GM23338 (cell line): Measurements from ENCODE around the gene ARHGEF16.

Experiments
- CREB1 ChIP-seq: fragments of 250-450 bp; sonication (Bioruptor Pico); IDR thresholded peaks from 2 replicates; pipeline ENCODE4 v1.5.0; 2020; ENCODE audit warnings: low read depth, mild to moderate bottlenecking, moderate library complexity
- EZH2 ChIP-seq: fragments of 200-600 bp; sonication (generic); IDR thresholded peaks from one replicate; pipeline ENCODE4 v1.8.0; 2017; ENCODE audit warnings: antibody characterized with exemption, mild to moderate bottlenecking, low read depth; ENCODE audit not compliant: unreplicated experiment
- EZH2phosphoT487 ChIP-seq: fragments of 200-600 bp; sonication (generic); IDR thresholded peaks from one replicate; pipeline ENCODE4 v1.8.1; 2018; ENCODE audit warnings: antibody characterized with exemption; ENCODE audit not compliant: unreplicated experiment
- JUNB ChIP-seq: IDR thresholded peaks from one replicate; pipeline ENCODE4 v1.6.1; 2016; ENCODE audit warnings: antibody characterized with exemption; ENCODE audit not compliant: unreplicated experiment
- NANOG ChIP-seq: IDR thresholded peaks from 2 replicates; pipeline ENCODE4 v1.6.1; 2016; ENCODE audit warnings: antibody characterized with exemption, borderline replicate concordance
- POLR2AphosphoS5 ChIP-seq: IDR thresholded peaks from 2 replicates; pipeline ENCODE4 v1.6.1; 2016; ENCODE audit warnings: antibody characterized with exemption, low read depth
- STAT1 ChIP-seq: IDR thresholded peaks from one replicate; pipeline ENCODE4 v1.6.1; 2016; ENCODE audit warnings: antibody characterized with exemption; ENCODE audit not compliant: unreplicated experiment
- ZNF114 ChIP-seq: fragments of 250-450 bp; sonication (Bioruptor Pico); IDR thresholded peaks from 2 replicates; pipeline ENCODE4 v1.5.0; 2020; ENCODE audit warnings: mild to moderate bottlenecking, moderate library complexity
- ZNF331 ChIP-seq: fragments of 250-450 bp; sonication (Bioruptor Pico); IDR thresholded peaks from 2 replicates; pipeline ENCODE4 v1.5.0; 2020; ENCODE audit warnings: low read depth, mild to moderate bottlenecking, moderate library complexity
- TF ChIP-seq, protein P1 (sequence below), 2 experiments: fragments of 200-600 bp in 1 of 2; sonication (generic) in 1 of 2; conservative IDR thresholded peaks; 2 replicates each; pipeline versions ENCODE4 v1.5.1 to v1.6.1; 2016 to 2017; ENCODE audit warnings: antibody characterized with exemption in 2 of 2, low read depth in 2 of 2, mild to moderate bottlenecking in 2 of 2, moderate library complexity in 1 of 2
- TF ChIP-seq, protein P2 (sequence below): IDR thresholded peaks from one replicate; pipeline ENCODE4 v1.6.1; 2018; ENCODE audit warnings: antibody characterized with exemption; ENCODE audit not compliant: unreplicated experiment
- TF ChIP-seq, protein P3 (sequence below): IDR thresholded peaks from 2 replicates; pipeline ENCODE4 v1.6.1; 2016; ENCODE audit warnings: antibody characterized with exemption

DNA sequence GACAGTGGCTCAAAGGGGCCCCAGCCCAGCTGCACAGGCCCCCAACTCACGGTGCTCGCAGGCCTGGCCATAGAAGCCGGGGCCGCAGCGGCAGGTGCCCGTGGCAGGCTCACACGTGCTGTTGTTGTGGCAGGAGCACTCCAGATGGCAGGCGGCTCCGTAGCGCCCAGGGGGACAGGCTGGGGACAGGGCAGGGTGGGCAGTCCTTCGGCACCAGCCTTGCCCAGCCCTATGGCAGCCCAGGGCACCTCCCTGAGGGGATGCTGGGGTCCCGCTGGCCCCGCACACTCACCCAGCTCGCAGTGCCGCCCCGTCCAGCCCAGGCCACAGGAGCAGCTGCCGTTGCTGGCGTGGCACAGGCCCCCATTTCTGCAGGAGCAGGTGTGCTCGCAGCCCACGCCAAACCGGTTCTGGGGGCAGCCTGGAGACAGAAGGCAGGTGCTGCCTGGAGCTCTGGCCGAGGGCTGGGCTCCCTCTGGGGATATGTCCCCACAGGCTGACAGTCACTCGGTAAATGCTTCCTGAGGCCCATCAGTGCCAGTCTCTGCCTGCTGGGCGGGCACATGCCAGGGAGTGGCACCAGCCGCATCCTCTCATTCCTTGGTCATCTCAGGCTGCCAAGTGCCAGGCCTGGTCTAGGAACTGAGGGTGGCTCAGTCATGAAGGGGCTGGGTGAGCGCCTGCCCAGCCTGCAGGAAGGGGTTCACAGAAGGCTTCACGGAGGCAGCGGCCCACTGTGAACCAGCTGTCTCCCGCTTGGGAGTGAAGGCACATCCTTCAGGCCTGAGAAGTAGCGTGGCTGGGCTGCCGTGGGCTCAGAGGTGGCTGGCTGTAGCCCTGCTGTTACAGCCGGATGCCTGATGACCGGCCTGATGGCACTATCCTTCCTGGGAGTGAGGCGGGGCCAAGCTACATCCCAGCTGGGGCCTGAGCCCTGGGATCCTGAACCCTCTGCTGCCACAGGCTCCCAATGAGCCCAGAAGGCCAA lies 40.1 kb downstream of the ARHGEF16 start:
- TF ChIP-seq CREB1 (CRISPR knock-in tag), result no peak
- TF ChIP-seq, protein P1, sequence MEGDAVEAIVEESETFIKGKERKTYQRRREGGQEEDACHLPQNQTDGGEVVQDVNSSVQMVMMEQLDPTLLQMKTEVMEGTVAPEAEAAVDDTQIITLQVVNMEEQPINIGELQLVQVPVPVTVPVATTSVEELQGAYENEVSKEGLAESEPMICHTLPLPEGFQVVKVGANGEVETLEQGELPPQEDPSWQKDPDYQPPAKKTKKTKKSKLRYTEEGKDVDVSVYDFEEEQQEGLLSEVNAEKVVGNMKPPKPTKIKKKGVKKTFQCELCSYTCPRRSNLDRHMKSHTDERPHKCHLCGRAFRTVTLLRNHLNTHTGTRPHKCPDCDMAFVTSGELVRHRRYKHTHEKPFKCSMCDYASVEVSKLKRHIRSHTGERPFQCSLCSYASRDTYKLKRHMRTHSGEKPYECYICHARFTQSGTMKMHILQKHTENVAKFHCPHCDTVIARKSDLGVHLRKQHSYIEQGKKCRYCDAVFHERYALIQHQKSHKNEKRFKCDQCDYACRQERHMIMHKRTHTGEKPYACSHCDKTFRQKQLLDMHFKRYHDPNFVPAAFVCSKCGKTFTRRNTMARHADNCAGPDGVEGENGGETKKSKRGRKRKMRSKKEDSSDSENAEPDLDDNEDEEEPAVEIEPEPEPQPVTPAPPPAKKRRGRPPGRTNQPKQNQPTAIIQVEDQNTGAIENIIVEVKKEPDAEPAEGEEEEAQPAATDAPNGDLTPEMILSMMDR (conservative IDR thresholded peaks at IDR 0.05; ENCODE audit: low read depth in 2 of 2), result no peak
- TF ChIP-seq JUNB, result no peak
- TF ChIP-seq, protein P2, sequence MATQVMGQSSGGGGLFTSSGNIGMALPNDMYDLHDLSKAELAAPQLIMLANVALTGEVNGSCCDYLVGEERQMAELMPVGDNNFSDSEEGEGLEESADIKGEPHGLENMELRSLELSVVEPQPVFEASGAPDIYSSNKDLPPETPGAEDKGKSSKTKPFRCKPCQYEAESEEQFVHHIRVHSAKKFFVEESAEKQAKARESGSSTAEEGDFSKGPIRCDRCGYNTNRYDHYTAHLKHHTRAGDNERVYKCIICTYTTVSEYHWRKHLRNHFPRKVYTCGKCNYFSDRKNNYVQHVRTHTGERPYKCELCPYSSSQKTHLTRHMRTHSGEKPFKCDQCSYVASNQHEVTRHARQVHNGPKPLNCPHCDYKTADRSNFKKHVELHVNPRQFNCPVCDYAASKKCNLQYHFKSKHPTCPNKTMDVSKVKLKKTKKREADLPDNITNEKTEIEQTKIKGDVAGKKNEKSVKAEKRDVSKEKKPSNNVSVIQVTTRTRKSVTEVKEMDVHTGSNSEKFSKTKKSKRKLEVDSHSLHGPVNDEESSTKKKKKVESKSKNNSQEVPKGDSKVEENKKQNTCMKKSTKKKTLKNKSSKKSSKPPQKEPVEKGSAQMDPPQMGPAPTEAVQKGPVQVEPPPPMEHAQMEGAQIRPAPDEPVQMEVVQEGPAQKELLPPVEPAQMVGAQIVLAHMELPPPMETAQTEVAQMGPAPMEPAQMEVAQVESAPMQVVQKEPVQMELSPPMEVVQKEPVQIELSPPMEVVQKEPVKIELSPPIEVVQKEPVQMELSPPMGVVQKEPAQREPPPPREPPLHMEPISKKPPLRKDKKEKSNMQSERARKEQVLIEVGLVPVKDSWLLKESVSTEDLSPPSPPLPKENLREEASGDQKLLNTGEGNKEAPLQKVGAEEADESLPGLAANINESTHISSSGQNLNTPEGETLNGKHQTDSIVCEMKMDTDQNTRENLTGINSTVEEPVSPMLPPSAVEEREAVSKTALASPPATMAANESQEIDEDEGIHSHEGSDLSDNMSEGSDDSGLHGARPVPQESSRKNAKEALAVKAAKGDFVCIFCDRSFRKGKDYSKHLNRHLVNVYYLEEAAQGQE, result no peak
- no peak for TF ChIP-seq EZH2
- TF ChIP-seq POLR2AphosphoS5, result no peak
- no peak for TF ChIP-seq STAT1
- TF ChIP-seq NANOG, result no peak
- TF ChIP-seq EZH2phosphoT487, result no peak
- TF ChIP-seq ZNF331, result no peak
- no peak for TF ChIP-seq ZNF114 (CRISPR knock-in tag)
- TF ChIP-seq, protein P3, sequence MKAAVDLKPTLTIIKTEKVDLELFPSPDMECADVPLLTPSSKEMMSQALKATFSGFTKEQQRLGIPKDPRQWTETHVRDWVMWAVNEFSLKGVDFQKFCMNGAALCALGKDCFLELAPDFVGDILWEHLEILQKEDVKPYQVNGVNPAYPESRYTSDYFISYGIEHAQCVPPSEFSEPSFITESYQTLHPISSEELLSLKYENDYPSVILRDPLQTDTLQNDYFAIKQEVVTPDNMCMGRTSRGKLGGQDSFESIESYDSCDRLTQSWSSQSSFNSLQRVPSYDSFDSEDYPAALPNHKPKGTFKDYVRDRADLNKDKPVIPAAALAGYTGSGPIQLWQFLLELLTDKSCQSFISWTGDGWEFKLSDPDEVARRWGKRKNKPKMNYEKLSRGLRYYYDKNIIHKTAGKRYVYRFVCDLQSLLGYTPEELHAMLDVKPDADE, result no peak
